Loucy (cell line): ENCODE measurements around the gene ADARB1.
A peak's percentile ranks its signal among the peaks of the same experiment; 100 is the strongest.

Experiments
- H2AFZ ChIP-seq: fragments of 200-600 bp; sonication (generic); 2 replicates; pipeline ENCODE4 v1.6.0; 2016; ENCODE audit warnings: antibody characterized with exemption, mild to moderate bottlenecking, low read length, moderate library complexity
- H3F3A ChIP-seq: fragments of 200-600 bp; 2 replicates; pipeline ENCODE4 v1.6.0; 2016; ENCODE audit warnings: antibody characterized with exemption, low read depth, mild to moderate bottlenecking
- H3K27me3 ChIP-seq: fragments of 200-600 bp; sonication (generic); 2 replicates; pipeline ENCODE4 v1.6.1; 2014; ENCODE audit warnings: low read length, mild to moderate bottlenecking; ENCODE audit not compliant: insufficient read depth, poor library complexity, severe bottlenecking
- H3K36me3 ChIP-seq: fragments of 200-600 bp; sonication (generic); 2 replicates; pipeline ENCODE4 v1.6.1; 2016; ENCODE audit warnings: low read length; ENCODE audit not compliant: insufficient read depth
- H3K4me1 ChIP-seq: fragments of 200-600 bp; sonication (generic); 2 replicates; pipeline ENCODE4 v1.5.1; 2014; ENCODE audit warnings: low read length, mild to moderate bottlenecking; ENCODE audit not compliant: insufficient read depth, poor library complexity, severe bottlenecking
- H3K4me2 ChIP-seq: fragments of 200-600 bp; sonication (generic); 2 replicates; pipeline ENCODE4 v1.6.0; 2014; ENCODE audit warnings: antibody characterized with exemption, low read length, low read depth, mild to moderate bottlenecking; ENCODE audit not compliant: poor library complexity, severe bottlenecking
- H3K4me3 ChIP-seq: fragments of 200-600 bp; sonication (generic); 2 replicates; pipeline ENCODE4 v1.5.1; 2014; ENCODE audit warnings: low read length, mild to moderate bottlenecking, mixed read lengths; ENCODE audit not compliant: poor library complexity, severe bottlenecking
- H3K79me2 ChIP-seq: fragments of 200-600 bp; sonication (generic); 2 replicates; pipeline ENCODE4 v1.6.1; 2014; ENCODE audit warnings: low read length; ENCODE audit not compliant: insufficient read depth
- H3K9ac ChIP-seq: fragments of 200-600 bp; sonication (generic); 2 replicates; pipeline ENCODE4 v1.6.0; 2014; ENCODE audit warnings: mild to moderate bottlenecking, low read depth, low read length, moderate library complexity; ENCODE audit not compliant: poor library complexity, severe bottlenecking
- H3K9me2 ChIP-seq: fragments of 200-600 bp; sonication (generic); replicated peaks from 2 replicates; pipeline ENCODE4 v1.6.1; 2016; ENCODE audit warnings: low read depth, low read length, mixed read lengths
- H3K9me3 ChIP-seq: fragments of 200-600 bp; sonication (generic); 2 replicates; pipeline ENCODE4 v1.6.1; 2014; ENCODE audit warnings: mild to moderate bottlenecking, antibody characterized with exemption, low read length, low read depth; ENCODE audit not compliant: insufficient read depth
- H4K20me1 ChIP-seq: fragments of 200-600 bp; sonication (generic); 2 replicates; pipeline ENCODE4 v1.6.0; 2014; ENCODE audit warnings: antibody characterized with exemption, low read length, mild to moderate bottlenecking; ENCODE audit not compliant: insufficient read depth, poor library complexity, severe bottlenecking
- CTCF ChIP-seq: fragments of 200-600 bp; sonication (generic); conservative IDR thresholded peaks from 2 replicates; pipeline ENCODE4 v1.5.1; 2014; ENCODE audit warnings: mild to moderate bottlenecking, antibody characterized with exemption, low read length
- EZH2phosphoT487 ChIP-seq: fragments of 200-600 bp; IDR thresholded peaks from 2 replicates; pipeline ENCODE4 v1.6.1; 2018; ENCODE audit warnings: antibody characterized with exemption, mild to moderate bottlenecking, moderate library complexity, borderline replicate concordance

ADARB1 gene

DNA sequence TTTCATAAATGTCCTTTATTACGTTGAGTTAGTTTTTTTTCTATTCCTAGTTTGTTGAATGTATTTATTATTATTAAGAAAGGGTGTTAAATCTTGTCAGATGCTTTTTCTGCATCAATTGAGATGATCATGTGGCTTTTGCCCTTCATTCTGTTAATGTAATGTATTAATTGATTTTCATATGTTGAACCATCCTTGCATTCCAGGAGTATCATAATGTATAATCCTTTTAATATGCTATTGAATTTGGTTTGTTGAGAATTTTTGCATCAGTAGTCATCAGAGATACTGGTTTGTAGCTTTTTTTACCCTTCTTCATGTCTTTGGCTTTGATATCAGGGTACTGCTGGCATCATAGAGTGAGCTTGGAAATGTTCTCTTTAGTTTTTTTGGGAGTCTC, 113.3 kb downstream of the ADARB1 start:
- peaks cover 69% of the 10 kb centered on the region for H3K36me3 ChIP-seq
- no peaks in the 10 kb centered on the region for H3K79me2 ChIP-seq
- H3K9me3 ChIP-seq = peaks cover 41% of the 10 kb centered on the region
- no peak overlapping the region for H2AFZ ChIP-seq
- TF ChIP-seq EZH2phosphoT487 = no peak
- TF ChIP-seq CTCF = no peak
- H3K9ac ChIP-seq = no peak overlapping the region
- no peak overlapping the region for H3K4me2 ChIP-seq
- H3K27me3 ChIP-seq = no peaks in the 10 kb centered on the region
- H3K4me1 ChIP-seq = no peaks in the 10 kb centered on the region
- H4K20me1 ChIP-seq = no peaks in the 10 kb centered on the region
- H3F3A ChIP-seq = no peaks in the 10 kb centered on the region
- no peak overlapping the region for H3K4me3 ChIP-seq
- no peaks in the 10 kb centered on the region for H3K9me2 ChIP-seq

GRCh38 chr21:45190013-45190412, 115.6 kb downstream of the ADARB1 start:
- Histone ChIP-seq H3K4me1 (no peaks in the 10 kb centered on the region), H3K27me3 (no peaks in the 10 kb centered on the region), H3K9me2 (no peaks in the 10 kb centered on the region), H3K9ac (no peak overlapping the region), H3K4me2 (no peak overlapping the region), H4K20me1 (no peaks in the 10 kb centered on the region), H2AFZ (no peak overlapping the region), H3K79me2 (no peaks in the 10 kb centered on the region), H3K4me3 (no peak overlapping the region), H3F3A (no peaks in the 10 kb centered on the region), H3K36me3 (peaks cover 65% of the 10 kb centered on the region), H3K9me3 (peaks cover 41% of the 10 kb centered on the region)
- TF ChIP-seq EZH2phosphoT487 (no peak), CTCF (no peak)

DNA sequence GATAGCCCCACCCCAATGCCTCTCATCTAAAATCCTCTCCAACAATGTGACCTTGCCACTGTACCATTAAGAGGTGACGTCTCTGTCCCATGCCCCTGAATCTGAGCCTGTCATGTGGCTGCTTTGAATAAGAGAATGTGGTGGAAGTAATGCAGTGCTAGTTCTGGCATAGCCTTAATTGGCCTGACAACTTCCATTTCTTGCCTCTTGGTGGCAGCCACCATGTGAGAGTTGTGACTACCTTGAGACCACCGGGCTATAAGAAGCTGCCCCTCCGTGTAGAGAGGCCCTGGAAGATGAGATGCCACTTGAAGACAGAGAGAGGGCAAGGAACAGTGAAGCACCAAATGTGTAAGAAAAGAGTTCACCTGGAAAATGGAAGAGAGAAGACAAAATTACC, 118.0 kb downstream of the ADARB1 start:
- Histone ChIP-seq H3K9me3 (peaks cover 33% of the 10 kb centered on the region), H3K4me2 (no peak overlapping the region), H4K20me1 (no peaks in the 10 kb centered on the region), H3K36me3 (peaks cover 42% of the 10 kb centered on the region), H3K9me2 (no peaks in the 10 kb centered on the region), H2AFZ (no peak overlapping the region), H3F3A (no peaks in the 10 kb centered on the region), H3K4me3 (no peak overlapping the region), H3K27me3 (no peaks in the 10 kb centered on the region), H3K9ac (no peak overlapping the region), H3K79me2 (no peaks in the 10 kb centered on the region), H3K4me1 (no peaks in the 10 kb centered on the region)
- no peak for TF ChIP-seq EZH2phosphoT487
- peak; percentile 37 for TF ChIP-seq CTCF
